ENCODE results near the gene CCDC34. TPM values are rescaled to one million over a fixed set of nuclear protein-coding genes. Genes with fewer than 3 reads are reported as not detected.

CCDC34 gene
- total and polyA plus RNA-seq, 8 donors, result 3.3 to 10.1 (median 4.5) TPM

DNA sequence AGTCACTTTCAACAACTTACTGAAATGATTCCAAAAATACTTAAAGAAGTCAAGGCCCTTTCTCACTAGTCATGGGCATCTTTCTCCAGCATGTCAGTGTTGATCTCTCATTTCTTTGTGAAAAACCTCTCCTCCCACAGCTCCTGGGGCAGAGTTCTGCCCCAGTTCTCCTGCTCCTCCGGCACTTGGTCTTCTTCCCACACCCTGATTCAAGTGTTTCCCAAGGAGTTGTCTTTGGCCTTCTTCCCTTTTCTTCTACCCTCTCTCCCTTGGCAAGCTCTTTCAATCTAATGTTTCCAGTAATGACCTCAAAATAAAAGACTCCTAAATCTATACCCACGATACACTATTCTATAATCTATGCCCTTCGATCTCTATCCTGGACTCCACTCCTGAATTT is 42.1 kb upstream of the CCDC34 start:
- Histone ChIP-seq H3K4me1 (peaks cover 37 to 59% (median 38%) of the 10 kb centered on the region in 3 donors), H3K27me3 (no peaks in the 10 kb centered on the region), H3K36me3 (no peaks in the 10 kb centered on the region), H3K27ac (no peak overlapping the region), H3K9me3 (no peaks in the 10 kb centered on the region), H3K4me3 (no peak overlapping the region)
- ATAC-seq (no peak), DNase-seq (no peak), FAIRE-seq (no peak)
- WGBS, 2 donors, result 51 to 62% methylated on average over 3 of the region's 3 CpGs
- intact Hi-C loops (cut with DNase I), result no loop called here
- TF ChIP-seq, protein P1, sequence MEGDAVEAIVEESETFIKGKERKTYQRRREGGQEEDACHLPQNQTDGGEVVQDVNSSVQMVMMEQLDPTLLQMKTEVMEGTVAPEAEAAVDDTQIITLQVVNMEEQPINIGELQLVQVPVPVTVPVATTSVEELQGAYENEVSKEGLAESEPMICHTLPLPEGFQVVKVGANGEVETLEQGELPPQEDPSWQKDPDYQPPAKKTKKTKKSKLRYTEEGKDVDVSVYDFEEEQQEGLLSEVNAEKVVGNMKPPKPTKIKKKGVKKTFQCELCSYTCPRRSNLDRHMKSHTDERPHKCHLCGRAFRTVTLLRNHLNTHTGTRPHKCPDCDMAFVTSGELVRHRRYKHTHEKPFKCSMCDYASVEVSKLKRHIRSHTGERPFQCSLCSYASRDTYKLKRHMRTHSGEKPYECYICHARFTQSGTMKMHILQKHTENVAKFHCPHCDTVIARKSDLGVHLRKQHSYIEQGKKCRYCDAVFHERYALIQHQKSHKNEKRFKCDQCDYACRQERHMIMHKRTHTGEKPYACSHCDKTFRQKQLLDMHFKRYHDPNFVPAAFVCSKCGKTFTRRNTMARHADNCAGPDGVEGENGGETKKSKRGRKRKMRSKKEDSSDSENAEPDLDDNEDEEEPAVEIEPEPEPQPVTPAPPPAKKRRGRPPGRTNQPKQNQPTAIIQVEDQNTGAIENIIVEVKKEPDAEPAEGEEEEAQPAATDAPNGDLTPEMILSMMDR (IDR thresholded peaks at IDR 0.05), result no peak

DNA sequence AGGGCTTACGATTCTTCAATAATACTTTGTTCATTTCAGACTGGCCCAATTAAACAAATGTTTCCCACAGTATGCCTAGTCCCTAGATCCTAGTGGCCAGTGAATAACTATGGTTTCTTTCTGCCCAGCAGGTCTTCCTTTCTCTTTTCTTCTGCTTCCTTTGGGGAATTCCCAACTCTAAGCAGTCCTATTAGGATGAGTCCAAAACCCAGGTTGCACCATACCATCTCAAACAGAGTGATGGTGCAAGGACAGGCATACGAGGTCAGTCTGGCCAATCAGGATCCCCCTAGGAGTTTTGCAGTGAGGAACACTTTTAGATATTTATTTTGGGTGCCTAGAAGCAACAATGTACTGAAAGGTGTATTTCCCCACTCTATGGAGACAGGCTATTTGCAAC is 41.4 kb upstream of the CCDC34 start:
- no peak for DNase-seq
- Histone ChIP-seq H3K27ac (no peak overlapping the region), H3K9me3 (no peaks in the 10 kb centered on the region), H3K27me3 (no peaks in the 10 kb centered on the region), H3K36me3 (no peaks in the 10 kb centered on the region), H3K4me3 (no peak overlapping the region), H3K4me1 (peaks cover 37 to 59% (median 41%) of the 10 kb centered on the region in 3 donors)
- WGBS, 2 donors, result 77 to 81% methylated on average over 2 of the region's 2 CpGs
- ATAC-seq, result no peak
- no peak for FAIRE-seq
- intact Hi-C loops (cut with DNase I), result no loop called here
- TF ChIP-seq, protein P1 (IDR thresholded peaks at IDR 0.05), result no peak

GRCh38 chr11:27403195-27403594 is 40.2 kb upstream of the CCDC34 start:
- TF ChIP-seq, protein P1 (IDR thresholded peaks at IDR 0.05), result no peak
- Histone ChIP-seq H3K27ac (peak overlapping the region in 1 of 4 donors; percentile 56), H3K4me3 (no peak overlapping the region), H3K27me3 (no peaks in the 10 kb centered on the region), H3K9me3 (no peaks in the 10 kb centered on the region), H3K36me3 (no peaks in the 10 kb centered on the region), H3K4me1 (peaks cover 38 to 54% (median 43%) of the 10 kb centered on the region in 3 donors)
- intact Hi-C loops (cut with DNase I), result no loop called here
- no peak for DNase-seq
- ATAC-seq, result no peak
- FAIRE-seq, result no peak
- WGBS, 2 donors, result 87 to 96% methylated on average over 2 of the region's 2 CpGs

- DNase-seq (no peak), ATAC-seq (no peak), FAIRE-seq (no peak)
- Histone ChIP-seq H3K27ac (peak overlapping the region in 3 of 4 donors; percentile 4 to 56 (median 55)), H3K4me3 (no peak overlapping the region), H3K27me3 (no peaks in the 10 kb centered on the region), H3K4me1 (peaks cover 44 to 54% (median 49%) of the 10 kb centered on the region in 3 donors), H3K9me3 (no peaks in the 10 kb centered on the region), H3K36me3 (no peaks in the 10 kb centered on the region)
- TF ChIP-seq, protein P1 (IDR thresholded peaks at IDR 0.05), result no peak
- intact Hi-C loops (cut with DNase I), result no loop called here
- WGBS, 2 donors, result 83 to 86% methylated on average over 2 of the region's 2 CpGs
Measured at GRCh38 chr11:27402450-27402849, 39.4 kb upstream of the CCDC34 start.

DNA sequence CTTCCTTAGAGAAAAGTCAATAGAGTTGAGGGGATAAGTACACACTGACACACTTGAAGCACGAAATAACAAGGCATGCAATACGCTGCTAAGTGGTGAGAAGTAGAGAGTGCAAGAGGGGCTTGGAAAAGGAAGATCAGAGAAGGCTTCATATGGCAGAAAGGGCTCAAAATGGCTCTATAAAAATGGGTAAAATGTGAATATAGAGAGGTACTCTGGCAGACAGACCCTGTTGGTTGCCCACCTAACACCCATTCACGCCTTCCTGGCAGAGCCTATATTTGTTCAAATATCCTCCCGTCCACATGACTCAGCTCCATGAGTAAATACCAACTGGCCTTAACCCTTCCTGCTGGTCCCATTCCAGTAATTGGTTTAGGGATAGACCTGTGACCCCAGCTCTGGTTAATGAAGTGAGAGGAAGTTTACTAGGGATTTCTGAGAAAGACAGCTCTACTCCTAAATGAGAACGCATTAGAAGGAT is 38.9 kb upstream of the CCDC34 start:
- intact Hi-C loops (cut with DNase I), result no loop called here
- Histone ChIP-seq H3K27me3 (no peaks in the 10 kb centered on the region), H3K4me1 (peaks cover 48 to 54% (median 48%) of the 10 kb centered on the region in 3 donors), H3K4me3 (no peak overlapping the region), H3K9me3 (no peaks in the 10 kb centered on the region), H3K36me3 (no peaks in the 10 kb centered on the region), H3K27ac (peak overlapping the region in 3 of 4 donors; percentile 4 to 56 (median 55))
- ATAC-seq (peak; percentile 62 to 75 (median 72)), FAIRE-seq (no peak), DNase-seq (peak in 1 of 6 donors; percentile 33)
- TF ChIP-seq, protein P1 (IDR thresholded peaks at IDR 0.05), result no peak
- 26 to 33% methylated on average over 5 of the region's 5 CpGs for WGBS, 2 donors
